Sigmoid colon (tissue), 4 donors: ENCODE results near the gene PADI6.

Experiments used
- EP300 ChIP-seq, 4 donors: sonication (generic); formaldehyde crosslinking; IDR thresholded peaks; one replicate each; pipeline ENCODE4 v1.6.1; 2017; ENCODE audit warnings: antibody characterized with exemption in 4 of 4
- TF ChIP-seq, protein P1 (sequence below), 4 experiments: fragments of 450-650 bp in 3 of 4; fragments of 200-600 bp in 1 of 4; IDR thresholded peaks; one replicate each; pipeline ENCODE4 v1.5.1; 2016 to 2019; ENCODE audit warnings: antibody characterized with exemption in 4 of 4, mild to moderate bottlenecking in 3 of 4, moderate library complexity in 2 of 4

DNA sequence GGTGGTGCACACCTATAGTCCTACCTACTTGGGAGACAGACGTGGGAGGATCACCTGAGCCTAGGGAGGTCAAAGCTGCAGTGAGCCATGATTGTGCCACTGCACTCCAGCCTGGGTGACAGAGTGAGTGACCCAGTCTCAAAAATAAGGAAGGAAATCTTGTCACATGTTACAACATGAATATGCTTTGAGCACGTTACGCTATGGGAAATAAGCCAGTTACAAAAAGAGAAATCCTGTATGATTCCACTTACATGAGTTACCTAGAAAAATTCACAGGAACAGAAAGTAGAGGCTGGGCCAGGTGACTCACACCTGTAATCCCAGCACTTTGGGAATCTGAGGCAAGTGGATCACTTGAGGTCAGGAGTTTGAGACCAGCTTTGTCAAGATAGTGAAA is 6.7 kb upstream of the PADI6 start:
- TF ChIP-seq, protein P1, sequence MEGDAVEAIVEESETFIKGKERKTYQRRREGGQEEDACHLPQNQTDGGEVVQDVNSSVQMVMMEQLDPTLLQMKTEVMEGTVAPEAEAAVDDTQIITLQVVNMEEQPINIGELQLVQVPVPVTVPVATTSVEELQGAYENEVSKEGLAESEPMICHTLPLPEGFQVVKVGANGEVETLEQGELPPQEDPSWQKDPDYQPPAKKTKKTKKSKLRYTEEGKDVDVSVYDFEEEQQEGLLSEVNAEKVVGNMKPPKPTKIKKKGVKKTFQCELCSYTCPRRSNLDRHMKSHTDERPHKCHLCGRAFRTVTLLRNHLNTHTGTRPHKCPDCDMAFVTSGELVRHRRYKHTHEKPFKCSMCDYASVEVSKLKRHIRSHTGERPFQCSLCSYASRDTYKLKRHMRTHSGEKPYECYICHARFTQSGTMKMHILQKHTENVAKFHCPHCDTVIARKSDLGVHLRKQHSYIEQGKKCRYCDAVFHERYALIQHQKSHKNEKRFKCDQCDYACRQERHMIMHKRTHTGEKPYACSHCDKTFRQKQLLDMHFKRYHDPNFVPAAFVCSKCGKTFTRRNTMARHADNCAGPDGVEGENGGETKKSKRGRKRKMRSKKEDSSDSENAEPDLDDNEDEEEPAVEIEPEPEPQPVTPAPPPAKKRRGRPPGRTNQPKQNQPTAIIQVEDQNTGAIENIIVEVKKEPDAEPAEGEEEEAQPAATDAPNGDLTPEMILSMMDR (IDR thresholded peaks at IDR 0.05) = no peak
- no peak for TF ChIP-seq EP300 (IDR thresholded peaks at IDR 0.05)
